Measurements from ENCODE around the gene TANC1.

TANC1 gene

DNA sequence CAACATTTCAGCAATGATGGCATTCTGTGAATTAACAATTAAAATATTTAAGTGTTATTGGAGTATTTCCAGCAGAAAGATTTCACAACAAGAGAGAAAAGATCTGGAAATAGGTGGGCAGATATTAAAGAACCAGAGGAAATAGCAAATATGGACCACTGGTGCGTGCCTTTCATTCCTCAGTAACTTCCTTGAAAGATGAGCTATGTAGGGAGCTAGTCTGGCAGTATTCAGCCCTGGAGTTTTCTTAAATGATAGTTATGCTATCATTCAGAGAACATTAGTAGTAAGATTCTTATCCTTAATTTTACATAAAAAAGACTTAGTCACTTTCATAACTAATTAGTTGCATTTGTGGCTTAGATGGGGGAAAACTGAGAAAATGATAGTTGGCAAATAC lies 41.5 kb downstream of the TANC1 start:
- Mint-ChIP-seq H3K4me1 (ENCODE audit: low read depth in 2 of 2) (peaks cover 0 to 4% of the 10 kb centered on the region in 2 donors), H3K36me3 (ENCODE audit: insufficient read depth) (no peaks in the 10 kb centered on the region), H3K27me3 (peaks cover 7 to 28% of the 10 kb centered on the region in 2 donors), H3K9me3 (peaks cover 2 to 13% of the 10 kb centered on the region in 2 donors), H3K27ac (no peak overlapping the region), H3K4me3 (no peak overlapping the region)
- no peak for ATAC-seq (replicated peaks)
- DNase-seq, result no peak

GRCh38 chr2:159010340-159010739 lies 41.9 kb downstream of the TANC1 start:
- H3K4me1 Mint-ChIP-seq (ENCODE audit: low read depth in 2 of 2), result peaks cover 0 to 4% of the 10 kb centered on the region in 2 donors
- H3K4me3 Mint-ChIP-seq, result no peak overlapping the region
- ATAC-seq (replicated peaks), result no peak
- H3K27me3 Mint-ChIP-seq, result peaks cover 7 to 28% of the 10 kb centered on the region in 2 donors
- no peak overlapping the region for H3K27ac Mint-ChIP-seq
- no peak for DNase-seq
- H3K9me3 Mint-ChIP-seq, result peaks cover 2 to 14% of the 10 kb centered on the region in 2 donors
- no peaks in the 10 kb centered on the region for H3K36me3 Mint-ChIP-seq (ENCODE audit: insufficient read depth)

DNA sequence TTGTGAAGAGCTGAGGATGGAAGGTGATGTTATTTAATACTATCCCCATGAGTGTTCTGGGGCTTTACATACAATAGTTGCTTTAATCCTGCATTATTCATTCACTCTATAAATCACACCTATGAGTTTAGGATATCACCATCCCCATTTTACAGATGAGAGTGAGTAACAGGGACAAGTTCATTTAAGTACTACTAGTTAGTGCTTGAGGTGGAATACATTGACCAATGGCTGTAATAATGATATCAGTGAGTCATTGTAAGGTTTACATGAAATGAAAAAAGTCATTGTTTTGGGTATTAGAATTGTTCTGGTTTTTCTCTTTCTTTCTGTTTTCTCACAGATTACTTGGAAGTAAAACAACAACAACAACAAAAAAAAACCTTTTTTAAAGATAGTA lies 42.5 kb downstream of the TANC1 start:
- no peak for ATAC-seq (replicated peaks)
- DNase-seq, result no peak
- peaks cover 5 to 14% of the 10 kb centered on the region in 2 donors for H3K9me3 Mint-ChIP-seq
- H3K4me3 Mint-ChIP-seq, result no peak overlapping the region
- H3K27ac Mint-ChIP-seq, result no peak overlapping the region
- H3K36me3 Mint-ChIP-seq (ENCODE audit: insufficient read depth), result no peaks in the 10 kb centered on the region
- H3K4me1 Mint-ChIP-seq (ENCODE audit: low read depth in 2 of 2), result peaks cover 0 to 4% of the 10 kb centered on the region in 2 donors
- peaks cover 7 to 28% of the 10 kb centered on the region in 2 donors for H3K27me3 Mint-ChIP-seq

DNA sequence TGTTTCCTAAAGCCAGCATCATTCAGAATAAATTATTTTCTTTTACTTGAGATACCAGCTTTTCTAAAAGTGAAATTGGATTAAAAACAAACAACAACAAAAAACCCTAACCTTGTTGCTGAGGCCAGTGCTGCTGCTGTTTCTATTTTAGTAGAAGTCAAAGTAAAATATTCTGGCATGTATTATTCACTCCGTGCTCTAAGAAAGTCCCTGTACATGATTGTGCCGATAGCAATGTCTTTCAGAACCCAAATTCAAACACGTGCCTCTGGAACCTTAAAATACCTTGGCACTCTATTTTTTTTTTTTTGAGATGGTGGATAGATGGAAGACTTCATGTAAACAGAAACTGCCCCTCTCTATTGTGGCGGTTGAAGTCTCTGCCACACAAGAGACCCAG lies 43.7 kb downstream of the TANC1 start:
- no peak overlapping the region for H3K4me3 Mint-ChIP-seq
- ATAC-seq (replicated peaks), result no peak
- no peak overlapping the region for H3K27ac Mint-ChIP-seq
- peaks cover 7 to 28% of the 10 kb centered on the region in 2 donors for H3K27me3 Mint-ChIP-seq
- no peak for DNase-seq
- H3K36me3 Mint-ChIP-seq (ENCODE audit: insufficient read depth), result no peaks in the 10 kb centered on the region
- H3K4me1 Mint-ChIP-seq (ENCODE audit: low read depth in 2 of 2), result peaks cover 0 to 4% of the 10 kb centered on the region in 2 donors
- peaks cover 9 to 14% of the 10 kb centered on the region in 2 donors for H3K9me3 Mint-ChIP-seq

- H3K9me3 Mint-ChIP-seq, result peaks cover 9 to 14% of the 10 kb centered on the region in 2 donors
- H3K4me3 Mint-ChIP-seq, result no peak overlapping the region
- DNase-seq (no peak), ATAC-seq (replicated peaks) (no peak)
- peaks cover 0 to 23% of the 10 kb centered on the region in 2 donors for H3K27me3 Mint-ChIP-seq
- H3K36me3 Mint-ChIP-seq (ENCODE audit: insufficient read depth), result no peaks in the 10 kb centered on the region
- no peak overlapping the region for H3K27ac Mint-ChIP-seq
- peaks cover 0 to 4% of the 10 kb centered on the region in 2 donors for H3K4me1 Mint-ChIP-seq (ENCODE audit: low read depth in 2 of 2)
These were observed 44.7 kb downstream of the TANC1 start for GRCh38 chr2:159013103-159013502.

- ATAC-seq (replicated peaks), result no peak
- DNase-seq, result no peak
- Mint-ChIP-seq H3K27me3 (peaks cover 0 to 20% of the 10 kb centered on the region in 2 donors), H3K27ac (no peak overlapping the region), H3K36me3 (ENCODE audit: insufficient read depth) (no peaks in the 10 kb centered on the region), H3K9me3 (peaks cover 9 to 14% of the 10 kb centered on the region in 2 donors), H3K4me1 (ENCODE audit: low read depth in 2 of 2) (peaks cover 0 to 3% of the 10 kb centered on the region in 2 donors), H3K4me3 (no peak overlapping the region)
These were observed 46.7 kb downstream of the TANC1 start for GRCh38 chr2:159015174-159015573.

DNA sequence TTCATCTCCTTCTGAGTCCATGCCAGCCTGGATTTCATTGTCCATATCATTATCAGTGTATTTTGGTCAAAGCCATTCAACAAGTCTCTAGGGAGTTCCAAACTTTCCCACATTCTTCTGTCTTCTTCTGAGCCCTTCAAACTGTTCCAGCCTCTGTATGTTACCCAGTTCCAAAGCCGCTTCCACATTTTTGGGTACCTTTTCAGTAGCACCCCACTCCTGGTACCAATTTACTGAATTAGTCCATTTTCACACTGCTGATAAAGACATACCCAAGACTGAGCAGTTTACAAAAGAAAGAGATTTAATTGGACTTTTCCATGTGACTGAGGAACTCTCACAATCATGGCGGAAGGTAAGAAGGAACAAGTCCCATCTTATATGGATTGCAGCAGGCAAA lies 47.4 kb downstream of the TANC1 start:
- Mint-ChIP-seq H3K4me3 (no peak overlapping the region), H3K9me3 (peaks cover 9 to 14% of the 10 kb centered on the region in 2 donors), H3K27me3 (peaks cover 0 to 22% of the 10 kb centered on the region in 2 donors), H3K36me3 (ENCODE audit: insufficient read depth) (no peaks in the 10 kb centered on the region), H3K27ac (no peak overlapping the region), H3K4me1 (ENCODE audit: low read depth in 2 of 2) (no peaks in the 10 kb centered on the region)
- DNase-seq, result no peak
- no peak for ATAC-seq (replicated peaks)

DNA sequence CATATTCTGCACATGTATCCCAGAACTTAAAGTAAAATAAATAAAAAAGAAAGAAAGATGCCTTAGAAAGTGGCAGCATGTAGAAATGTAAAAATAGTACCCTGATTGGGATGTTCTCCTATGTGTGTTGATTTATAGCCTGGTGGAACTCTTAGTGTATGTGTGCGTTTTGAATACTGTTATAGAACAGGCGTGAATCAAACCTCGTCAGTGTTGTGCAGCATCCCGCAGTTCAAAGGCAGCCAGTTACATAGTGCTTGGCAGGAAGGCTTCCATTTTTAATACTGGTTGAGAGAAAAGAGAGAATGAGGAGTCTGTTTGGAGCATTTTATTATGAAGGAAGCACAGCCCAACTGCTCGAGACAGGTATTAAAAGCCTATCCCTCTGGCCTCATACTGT lies 49.4 kb downstream of the TANC1 start:
- no peaks in the 10 kb centered on the region for H3K36me3 Mint-ChIP-seq (ENCODE audit: insufficient read depth)
- H3K4me3 Mint-ChIP-seq, result no peak overlapping the region
- ATAC-seq (replicated peaks) (no peak), DNase-seq (no peak)
- peaks cover 0 to 17% of the 10 kb centered on the region in 2 donors for H3K27me3 Mint-ChIP-seq
- peaks cover 9 to 14% of the 10 kb centered on the region in 2 donors for H3K9me3 Mint-ChIP-seq
- no peak overlapping the region for H3K27ac Mint-ChIP-seq
- no peaks in the 10 kb centered on the region for H3K4me1 Mint-ChIP-seq (ENCODE audit: low read depth in 2 of 2)

GRCh38 chr2:159019021-159019420 lies 50.6 kb downstream of the TANC1 start:
- ATAC-seq (replicated peaks) (no peak), DNase-seq (no peak)
- H3K4me1 Mint-ChIP-seq (ENCODE audit: low read depth in 2 of 2), result no peaks in the 10 kb centered on the region
- no peak overlapping the region for H3K27ac Mint-ChIP-seq
- H3K27me3 Mint-ChIP-seq, result peaks cover 0 to 15% of the 10 kb centered on the region in 2 donors
- no peaks in the 10 kb centered on the region for H3K36me3 Mint-ChIP-seq (ENCODE audit: insufficient read depth)
- H3K4me3 Mint-ChIP-seq, result no peak overlapping the region
- peaks cover 9 to 10% of the 10 kb centered on the region in 2 donors for H3K9me3 Mint-ChIP-seq

DNA sequence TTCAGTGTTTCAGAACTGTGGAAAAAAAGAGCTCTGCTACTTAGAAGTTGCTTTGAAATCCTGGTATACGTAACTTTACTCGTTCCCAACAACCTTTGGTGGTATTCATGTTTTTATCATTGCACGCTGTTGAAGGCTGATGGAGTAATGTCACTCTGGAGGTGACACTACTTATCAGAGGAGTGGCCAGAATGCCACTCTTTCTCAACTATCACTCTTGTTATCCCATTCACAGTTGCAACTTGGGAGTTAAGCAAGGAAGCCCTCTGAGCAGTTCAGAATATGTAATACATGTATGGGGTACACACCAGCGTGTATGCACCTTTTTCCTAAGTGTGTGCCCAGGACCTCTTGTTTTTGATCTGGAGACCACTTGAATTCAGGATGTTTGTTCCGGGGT lies 53.6 kb downstream of the TANC1 start:
- peaks cover 0 to 29% of the 10 kb centered on the region in 2 donors for H3K27me3 Mint-ChIP-seq
- no peak for DNase-seq
- no peaks in the 10 kb centered on the region for H3K36me3 Mint-ChIP-seq (ENCODE audit: insufficient read depth)
- H3K27ac Mint-ChIP-seq, result no peak overlapping the region
- no peak overlapping the region for H3K4me3 Mint-ChIP-seq
- H3K4me1 Mint-ChIP-seq (ENCODE audit: low read depth in 2 of 2), result no peaks in the 10 kb centered on the region
- H3K9me3 Mint-ChIP-seq, result no peaks in the 10 kb centered on the region
- ATAC-seq (replicated peaks), result no peak

DNA sequence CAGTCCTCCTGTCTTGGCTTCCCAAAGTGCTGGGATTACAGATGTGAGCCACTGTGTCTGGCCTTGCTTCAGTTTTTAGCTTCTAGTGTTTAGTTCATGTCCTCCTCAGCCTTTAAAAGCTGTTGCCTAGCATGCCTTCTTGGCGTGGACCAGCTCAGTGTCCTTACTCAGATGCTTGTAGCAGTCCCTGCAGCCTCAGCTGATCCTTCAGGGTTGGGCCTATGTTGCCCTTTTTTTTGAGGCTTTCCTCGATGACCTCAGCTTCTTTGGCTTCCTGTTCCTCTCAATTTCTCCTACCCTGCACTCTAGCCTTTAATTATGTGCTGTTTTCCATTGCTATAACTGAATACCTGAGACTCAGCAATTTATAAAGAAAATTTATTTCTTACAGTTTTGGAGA lies 57.7 kb downstream of the TANC1 start:
- ATAC-seq (replicated peaks), result no peak
- H3K4me3 Mint-ChIP-seq, result no peak overlapping the region
- DNase-seq, result no peak
- no peak overlapping the region for H3K27ac Mint-ChIP-seq
- no peaks in the 10 kb centered on the region for H3K4me1 Mint-ChIP-seq (ENCODE audit: low read depth in 2 of 2)
- no peaks in the 10 kb centered on the region for H3K9me3 Mint-ChIP-seq
- peaks cover 0 to 26% of the 10 kb centered on the region in 2 donors for H3K27me3 Mint-ChIP-seq
- H3K36me3 Mint-ChIP-seq (ENCODE audit: insufficient read depth), result no peaks in the 10 kb centered on the region

- no peaks in the 10 kb centered on the region for H3K36me3 Mint-ChIP-seq (ENCODE audit: insufficient read depth)
- H3K27me3 Mint-ChIP-seq, result peaks cover 0 to 25% of the 10 kb centered on the region in 2 donors
- no peak for DNase-seq
- H3K27ac Mint-ChIP-seq, result no peak overlapping the region
- no peaks in the 10 kb centered on the region for H3K4me1 Mint-ChIP-seq (ENCODE audit: low read depth in 2 of 2)
- H3K4me3 Mint-ChIP-seq, result no peak overlapping the region
- H3K9me3 Mint-ChIP-seq, result no peaks in the 10 kb centered on the region
- ATAC-seq (replicated peaks), result no peak
These were observed 60.3 kb downstream of the TANC1 start for GRCh38 chr2:159028776-159029175.

DNA sequence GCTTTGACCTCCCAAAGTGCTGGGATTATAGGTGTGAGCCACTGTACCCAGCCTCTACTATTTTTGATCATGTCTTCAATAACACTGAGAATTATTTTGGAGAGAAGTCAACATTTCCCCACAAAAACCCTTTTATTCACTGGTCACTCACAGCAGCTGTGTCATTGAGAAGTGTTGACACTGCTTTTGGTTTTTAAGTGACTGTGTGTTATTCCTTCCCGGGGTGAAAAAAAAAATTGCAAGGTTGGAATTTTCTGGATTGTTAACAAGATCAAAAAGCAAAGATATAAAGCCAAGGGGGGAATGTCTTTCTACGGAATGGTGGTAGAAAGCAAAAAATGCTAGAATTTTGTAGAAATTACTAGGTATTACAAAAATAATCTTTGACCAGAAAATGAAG lies 61.5 kb downstream of the TANC1 start:
- Mint-ChIP-seq H3K27ac (no peak overlapping the region), H3K36me3 (ENCODE audit: insufficient read depth) (no peaks in the 10 kb centered on the region), H3K27me3 (peaks cover 0 to 22% of the 10 kb centered on the region in 2 donors), H3K4me3 (no peak overlapping the region), H3K9me3 (no peaks in the 10 kb centered on the region), H3K4me1 (ENCODE audit: low read depth in 2 of 2) (no peaks in the 10 kb centered on the region)
- ATAC-seq (replicated peaks), result no peak
- DNase-seq, result no peak

DNA sequence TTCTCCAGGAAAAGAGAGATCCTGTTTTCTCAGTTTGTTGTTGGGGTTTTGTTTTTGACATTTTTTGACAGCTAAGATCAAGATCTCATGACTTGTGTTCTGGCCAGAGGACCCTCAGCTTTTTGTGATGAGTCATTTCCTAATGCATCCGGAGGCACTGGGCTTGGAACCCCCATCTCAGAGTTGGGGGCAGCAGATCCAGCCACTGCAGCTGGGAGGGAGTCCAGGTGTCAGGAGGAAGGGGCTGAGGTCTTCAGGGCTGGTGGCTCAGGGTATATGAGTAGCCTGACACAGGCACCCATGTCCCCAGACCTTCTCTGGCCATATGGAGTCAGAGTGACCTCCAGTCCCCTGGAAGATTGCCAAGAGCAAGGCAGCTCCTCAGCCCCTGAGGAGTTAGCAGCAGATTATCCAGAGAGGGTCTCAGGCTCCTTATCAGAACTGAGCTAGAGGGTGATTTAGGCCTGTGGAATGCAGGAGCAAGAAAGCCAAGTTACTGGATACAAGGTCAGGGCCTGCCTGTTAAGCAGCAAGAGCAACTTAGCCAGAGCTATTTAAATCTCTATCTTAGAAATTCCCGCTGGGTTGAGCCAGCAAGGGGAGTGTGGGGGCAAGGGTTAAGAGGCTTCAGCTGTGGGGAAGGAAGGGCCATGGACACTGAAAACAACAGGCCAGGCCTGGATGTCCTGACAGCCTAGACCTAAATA lies 62.4 kb downstream of the TANC1 start:
- no peaks in the 10 kb centered on the region for H3K4me1 Mint-ChIP-seq (ENCODE audit: low read depth in 2 of 2)
- H3K27ac Mint-ChIP-seq, result no peak overlapping the region
- H3K9me3 Mint-ChIP-seq, result no peaks in the 10 kb centered on the region
- peaks cover 0 to 17% of the 10 kb centered on the region in 2 donors for H3K27me3 Mint-ChIP-seq
- ATAC-seq (replicated peaks) (no peak), DNase-seq (no peak)
- no peaks in the 10 kb centered on the region for H3K36me3 Mint-ChIP-seq (ENCODE audit: insufficient read depth)
- no peak overlapping the region for H3K4me3 Mint-ChIP-seq
